ENCODE data around the gene COX10.
"Not testable (repeated sequence)": the region's sequence is repeated elsewhere in the genome, so short reads cannot be mapped to it uniquely, and the experiment has no call there.

The COX10 gene

DNA sequence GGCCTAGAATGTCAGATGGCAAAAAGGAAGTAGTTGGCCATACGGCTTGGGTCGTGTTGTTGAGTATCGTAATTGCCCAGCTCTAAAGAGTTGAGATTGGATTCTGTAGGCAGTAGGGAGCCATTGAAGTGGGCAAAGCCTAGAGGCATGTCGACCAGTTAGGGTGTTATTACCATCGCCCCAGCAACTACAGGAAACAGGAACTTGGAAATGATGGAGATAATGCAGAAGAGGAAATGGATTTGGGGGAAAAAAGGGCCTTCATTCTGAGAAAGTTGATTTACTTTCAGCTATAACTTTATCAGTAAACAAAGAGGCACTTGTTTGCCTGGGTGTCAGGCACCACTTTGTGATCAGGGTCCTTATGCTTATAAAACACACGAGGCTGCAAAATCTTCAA lies 52.6 kb downstream of the COX10 start:
- no peak for DNase-seq (ENCODE audit: low read depth in 2 of 2, low spot score in 1 of 2)

DNA sequence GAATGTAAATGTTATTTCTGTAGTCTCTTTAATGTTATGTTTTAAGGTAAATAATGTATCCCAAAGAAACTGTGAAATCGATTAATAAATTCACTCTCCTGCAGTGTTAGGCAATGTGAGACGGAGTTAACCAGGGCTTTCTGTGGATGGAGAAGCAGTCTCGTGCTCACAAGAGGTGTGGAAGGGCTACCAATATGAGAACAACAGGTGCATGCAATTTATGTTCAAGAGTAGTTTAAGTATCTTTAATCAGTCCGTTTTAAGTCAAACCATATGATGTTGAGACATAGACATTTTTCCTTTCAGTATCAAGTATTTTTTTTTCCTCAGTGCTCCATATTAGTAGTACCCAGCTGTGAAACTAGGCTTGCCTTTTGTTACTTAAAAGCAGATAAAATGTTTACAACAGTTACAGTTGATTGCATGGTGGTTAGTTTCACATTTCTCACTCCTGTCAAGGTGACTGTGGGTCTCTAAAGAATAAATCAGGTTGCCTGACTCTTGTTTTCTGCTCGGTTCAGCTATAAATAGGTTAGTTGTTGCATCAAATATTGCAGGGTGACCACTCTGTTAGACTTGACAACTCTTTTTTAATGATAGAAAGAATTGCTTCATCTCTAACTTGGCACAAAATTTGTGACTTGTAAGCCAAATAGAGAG lies 54.4 kb downstream of the COX10 start:
- DNase-seq (ENCODE audit: low read depth in 2 of 2, low spot score in 1 of 2), result no peak

DNA sequence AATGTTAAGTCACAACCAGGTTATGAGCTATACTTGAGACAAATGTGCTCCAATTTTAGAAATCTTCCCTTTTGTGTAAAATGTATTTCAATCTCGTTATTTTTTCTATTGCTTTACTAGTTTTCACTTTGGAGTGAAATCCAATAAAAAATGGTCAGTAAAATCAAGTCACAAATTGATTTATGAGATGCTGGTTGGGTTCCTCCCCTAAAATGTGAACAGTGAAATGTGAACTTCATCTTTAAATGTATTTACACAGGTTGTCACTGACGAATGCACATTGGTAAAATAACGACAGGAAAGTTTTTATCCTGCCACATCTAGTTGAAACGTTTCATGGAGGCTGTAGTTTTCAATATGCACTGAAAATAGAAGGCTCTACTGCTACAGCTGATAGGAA lies 55.5 kb downstream of the COX10 start:
- no peak for DNase-seq (ENCODE audit: low read depth in 2 of 2, low spot score in 1 of 2)

DNA sequence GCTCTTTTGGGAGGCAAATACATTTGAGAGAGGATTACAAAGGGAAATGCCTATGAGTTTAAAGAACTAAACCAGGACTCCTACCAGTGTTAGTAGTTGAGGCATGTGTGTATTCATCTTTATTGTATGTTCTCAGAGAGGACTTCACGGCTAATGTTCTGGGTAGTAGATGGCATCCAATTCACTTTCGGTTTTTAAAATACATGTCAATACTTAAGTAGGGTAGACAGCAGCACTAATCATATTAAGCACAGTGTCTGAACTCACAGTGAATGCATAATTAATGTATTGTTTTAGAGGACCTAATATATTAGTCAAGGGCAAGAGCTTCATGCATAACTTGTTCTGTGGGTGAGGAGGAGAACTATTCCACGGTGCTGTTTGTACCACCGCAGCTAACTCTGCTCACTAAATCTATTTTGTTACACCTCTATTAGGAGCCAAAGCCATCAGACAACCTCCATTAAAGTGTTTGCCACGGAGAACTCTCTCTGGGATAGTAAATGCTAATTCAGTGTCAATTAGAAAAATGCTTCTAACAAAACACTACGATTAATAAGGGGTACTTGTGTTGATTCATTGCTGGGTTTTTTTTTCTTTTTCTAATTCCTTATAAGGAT lies 56.3 kb downstream of the COX10 start:
- no peak for DNase-seq (ENCODE audit: low read depth in 2 of 2, low spot score in 1 of 2)

DNA sequence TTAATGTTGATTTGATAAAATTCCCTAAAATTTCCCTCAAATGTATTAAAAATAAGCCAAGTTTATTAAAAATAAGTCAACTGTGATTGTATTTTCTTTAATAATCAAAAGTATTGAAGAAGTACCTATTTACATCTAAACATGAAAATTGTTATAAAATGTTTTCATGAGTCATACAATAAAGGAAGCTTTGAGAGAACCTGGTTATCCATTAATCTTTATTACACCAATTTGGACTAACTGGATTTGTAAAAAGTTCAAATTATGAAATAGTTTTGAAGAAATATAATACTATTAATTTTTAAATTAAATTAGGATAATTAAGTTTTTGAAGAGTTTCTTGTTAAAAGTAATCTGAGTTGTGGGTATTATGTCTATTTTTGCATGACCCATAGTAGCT lies 63.8 kb downstream of the COX10 start:
- DNase-seq (ENCODE audit: low read depth in 2 of 2, low spot score in 1 of 2), result no peak

DNA sequence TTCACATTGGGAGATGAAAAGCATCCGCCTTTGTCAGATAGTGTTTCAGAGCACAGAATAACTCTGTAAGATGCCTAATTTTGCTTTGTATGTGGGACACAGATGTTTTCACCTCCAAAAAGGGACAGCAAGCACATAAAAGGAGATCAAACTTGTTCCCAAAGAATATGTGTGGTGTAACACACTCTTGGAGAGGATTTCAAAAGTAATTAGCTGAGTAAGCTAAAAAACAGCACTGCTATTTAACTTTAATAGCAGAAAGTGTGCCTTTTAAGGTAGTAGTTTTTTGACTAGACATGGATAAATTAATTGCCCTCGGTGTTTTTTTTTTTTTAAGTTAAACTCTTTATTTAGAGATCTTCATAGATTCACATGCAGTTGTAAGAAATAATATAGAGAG lies 65.2 kb downstream of the COX10 start:
- no peak for DNase-seq (ENCODE audit: low read depth in 2 of 2, low spot score in 1 of 2)

DNA sequence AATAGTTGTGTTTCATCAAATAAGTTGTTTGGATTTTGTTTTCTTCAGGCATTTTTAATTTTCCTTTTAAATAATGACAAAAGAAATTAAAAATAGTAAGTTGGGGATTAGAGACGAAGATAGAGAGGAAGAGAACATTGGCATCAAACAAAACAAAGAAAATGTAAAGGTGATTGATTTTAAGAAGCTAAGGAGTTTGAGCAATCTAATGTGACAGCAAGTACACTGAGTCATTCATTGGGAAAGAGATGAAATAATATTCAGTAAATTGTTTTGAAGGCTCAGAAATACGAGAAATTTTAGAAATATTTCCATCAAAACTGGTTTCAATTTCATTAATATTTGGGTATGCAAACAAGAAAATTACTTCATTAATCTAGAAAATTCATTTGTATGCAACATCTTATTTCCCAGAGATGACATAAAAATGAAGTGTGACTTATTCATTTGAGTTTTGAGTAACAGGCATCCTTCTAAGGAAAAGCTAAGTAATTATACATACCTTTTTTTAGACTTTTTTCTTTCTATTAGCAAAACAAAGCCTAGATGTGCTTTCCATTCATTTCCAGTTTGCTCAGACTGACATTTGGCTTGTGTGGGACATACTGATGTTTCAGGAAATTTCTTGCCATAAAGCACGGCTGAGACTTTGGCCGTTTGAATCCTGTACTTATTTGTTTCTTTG lies 66.7 kb downstream of the COX10 start:
- DNase-seq (ENCODE audit: low read depth in 2 of 2, low spot score in 1 of 2), result no peak

DNA sequence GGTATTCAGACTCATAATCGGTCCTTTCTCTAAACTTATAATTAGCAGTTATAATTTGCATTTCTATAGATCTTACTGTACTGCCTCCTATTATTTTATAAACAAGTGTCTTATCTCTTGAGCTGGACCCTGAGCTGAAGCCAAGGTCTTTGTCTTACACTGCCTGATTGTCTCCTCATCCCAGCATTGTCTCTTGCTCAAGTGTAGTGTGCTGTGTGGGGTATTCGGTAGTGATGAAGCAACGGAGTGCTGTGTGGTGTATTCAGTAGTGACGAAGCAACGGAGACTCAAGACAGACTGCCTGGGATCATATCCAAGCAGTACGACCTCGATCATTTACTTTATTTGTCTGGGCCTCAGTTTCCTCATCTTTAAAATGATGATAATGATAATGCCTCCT lies 69.3 kb downstream of the COX10 start:
- no peak for DNase-seq (ENCODE audit: low read depth in 2 of 2, low spot score in 1 of 2)

DNA sequence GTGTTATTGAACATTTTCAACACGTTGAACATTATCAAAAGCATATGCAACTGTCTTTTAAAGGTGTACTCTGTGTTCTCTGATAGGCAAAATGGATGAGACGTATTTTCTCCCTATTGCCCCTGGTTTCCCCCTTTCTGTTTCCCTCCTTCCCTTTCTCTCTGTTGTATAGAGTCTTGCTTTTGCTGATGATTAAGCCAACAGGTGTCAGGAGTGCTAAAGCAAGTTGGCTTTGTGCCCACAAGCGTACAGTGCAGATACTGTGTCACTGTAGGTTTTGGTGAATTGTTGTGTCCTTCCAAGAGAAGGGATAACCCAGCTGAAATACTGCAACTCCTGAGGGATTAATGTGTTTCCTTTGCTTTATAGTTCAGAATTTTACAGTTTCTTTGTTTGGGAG lies 74.4 kb downstream of the COX10 start:
- no peak for DNase-seq (ENCODE audit: low read depth in 2 of 2, low spot score in 1 of 2)

DNA sequence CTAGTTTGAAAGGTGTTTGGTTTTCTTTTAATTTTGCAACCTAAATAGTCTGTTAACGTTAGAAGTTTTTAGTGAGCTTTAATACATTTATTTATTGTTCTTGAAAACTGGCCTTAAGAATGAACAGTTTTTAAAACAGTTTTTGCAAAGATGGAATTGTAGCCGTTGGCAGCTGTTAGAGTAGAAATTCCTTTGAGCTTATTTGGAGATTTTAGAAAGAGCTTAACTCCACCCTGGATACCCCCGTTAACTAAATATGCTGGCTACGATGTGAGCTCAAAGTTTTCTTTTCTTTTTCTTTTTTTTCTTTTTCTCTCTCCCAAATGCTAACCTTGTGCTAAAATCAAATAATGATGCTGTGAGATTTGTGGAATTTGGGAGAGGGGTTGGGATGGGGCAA lies 75.2 kb downstream of the COX10 start:
- no peak for DNase-seq (ENCODE audit: low read depth in 2 of 2, low spot score in 1 of 2)

DNA sequence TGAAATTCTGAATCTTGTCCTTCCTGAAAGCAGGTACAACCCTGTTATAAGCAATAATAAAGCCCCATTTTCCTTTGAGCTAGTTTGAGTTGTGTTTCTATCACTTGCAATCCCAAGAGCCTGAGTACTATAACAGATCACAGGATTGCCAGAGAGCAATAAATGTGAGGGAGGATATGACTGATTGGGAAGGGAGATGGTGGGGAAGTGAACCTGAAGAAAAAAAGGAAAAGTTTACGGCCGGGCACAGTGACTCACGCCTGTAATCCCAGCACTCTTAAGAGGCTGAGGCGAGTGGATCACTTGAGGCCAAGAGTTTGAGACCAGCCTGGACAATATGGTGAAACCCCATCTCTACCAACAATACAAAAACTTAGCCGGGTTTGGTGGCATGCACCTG lies 80.4 kb downstream of the COX10 start:
- no peak for DNase-seq (ENCODE audit: low read depth in 2 of 2, low spot score in 1 of 2)

- DNase-seq (ENCODE audit: low read depth in 2 of 2, low spot score in 1 of 2), result no peak
These were observed 81.3 kb downstream of the COX10 start for GRCh38 chr17:14150619-14151018.

DNA sequence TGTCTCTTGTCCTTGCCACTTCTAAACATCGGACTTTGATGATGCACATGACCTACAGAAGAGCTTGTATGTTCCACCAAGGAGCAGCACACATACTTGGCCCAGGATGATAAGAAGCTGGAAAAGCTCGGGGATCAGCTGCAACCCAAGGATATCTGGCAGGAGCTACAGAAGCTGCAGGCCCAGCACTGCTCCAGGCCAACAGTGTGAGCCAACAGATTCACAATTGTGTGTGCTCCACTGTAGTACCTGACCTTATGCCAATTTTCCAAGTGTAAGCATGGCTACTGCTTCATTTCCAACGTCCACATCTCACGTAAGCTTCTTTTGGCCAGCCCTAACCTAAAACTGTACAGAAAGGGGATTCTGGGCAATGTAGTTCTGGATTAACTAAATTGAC lies 83.4 kb downstream of the COX10 start:
- no peak for DNase-seq (ENCODE audit: low read depth in 2 of 2, low spot score in 1 of 2)

GRCh38 chr17:14153374-14153773 lies 84.1 kb downstream of the COX10 start:
- no peak for DNase-seq (ENCODE audit: low read depth in 2 of 2, low spot score in 1 of 2)

DNA sequence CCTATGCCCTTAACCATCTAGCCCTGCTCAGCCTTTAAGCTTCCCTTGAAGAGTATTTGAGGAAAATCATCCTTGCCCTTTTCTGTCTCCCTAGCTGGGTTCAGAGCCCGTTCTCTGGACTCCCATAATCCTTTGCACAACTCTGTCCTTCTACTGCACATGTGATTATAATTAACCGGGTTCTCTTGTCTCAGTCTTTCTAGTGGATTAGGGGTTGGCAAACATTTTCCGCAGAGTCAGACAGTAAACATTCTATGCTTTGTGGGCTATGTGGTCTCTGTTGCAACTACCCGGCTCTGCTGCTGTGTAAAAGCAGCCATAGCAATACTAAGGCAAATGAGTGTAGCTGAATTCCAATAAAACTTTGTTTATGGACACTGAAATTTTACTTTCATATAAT lies 87.4 kb downstream of the COX10 start:
- DNase-seq (ENCODE audit: low read depth in 2 of 2, low spot score in 1 of 2), result no peak

DNA sequence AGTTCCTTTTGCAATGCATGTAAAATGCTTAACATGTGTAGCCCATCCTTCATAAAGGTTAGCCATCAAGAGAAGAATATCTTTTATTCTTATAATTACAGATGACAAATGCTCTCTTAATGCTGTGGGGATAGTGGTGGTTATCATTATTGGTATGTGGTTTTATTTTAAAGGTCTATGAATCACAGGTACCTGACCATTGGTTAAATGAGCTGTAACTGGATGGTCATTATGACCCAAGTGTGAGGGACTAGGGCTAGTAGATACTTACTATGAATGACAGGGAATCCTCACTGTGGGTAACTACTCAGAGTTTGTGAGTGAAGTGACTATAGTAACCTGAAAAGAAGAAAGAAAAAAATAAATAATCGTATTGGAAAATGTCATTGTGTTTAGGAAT lies 88.5 kb downstream of the COX10 start:
- DNase-seq (ENCODE audit: low read depth in 2 of 2, low spot score in 1 of 2), result no peak

DNA sequence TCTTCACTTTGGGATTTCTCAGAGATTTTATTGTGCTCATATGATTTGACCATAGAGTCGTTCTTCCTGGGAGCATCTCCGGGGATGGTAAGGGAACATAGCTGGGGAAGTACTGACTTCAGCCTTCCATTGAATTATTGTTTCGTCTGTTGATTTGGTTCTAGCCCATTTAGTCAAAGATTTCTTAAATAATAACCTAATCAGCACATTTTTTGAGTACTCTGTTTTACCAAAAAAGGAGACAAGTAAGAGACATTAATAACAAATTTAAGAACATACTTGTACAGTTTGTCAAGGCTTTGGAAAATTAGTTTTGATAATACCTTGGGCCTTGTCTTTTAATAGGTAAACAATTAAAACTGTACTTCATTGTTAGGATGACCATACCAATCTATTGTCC lies 89.4 kb downstream of the COX10 start:
- DNase-seq (ENCODE audit: low read depth in 2 of 2, low spot score in 1 of 2), result no peak

- no peak for DNase-seq (ENCODE audit: low read depth in 2 of 2, low spot score in 1 of 2)
These were observed 92.1 kb downstream of the COX10 start for GRCh38 chr17:14161419-14161818.

DNA sequence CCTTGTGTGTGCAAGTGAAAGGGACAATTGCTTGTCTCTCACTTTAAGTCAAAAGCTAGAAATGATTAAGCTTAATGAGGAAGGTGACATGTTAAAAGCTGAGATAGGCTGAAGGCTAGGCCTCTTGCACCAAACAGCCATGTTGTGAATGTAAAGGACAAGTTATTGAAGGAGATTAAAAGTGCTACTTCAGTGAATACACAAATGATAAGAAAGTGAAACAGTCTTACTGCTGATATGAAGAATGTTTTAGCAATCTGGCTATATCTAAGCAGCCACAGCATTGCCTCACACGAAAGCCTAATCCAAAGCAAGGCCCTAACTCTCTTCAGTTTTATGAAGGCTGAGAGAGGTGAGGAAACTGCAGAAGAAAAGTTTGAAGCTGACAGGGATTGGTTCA lies 96.3 kb downstream of the COX10 start:
- DNase-seq (ENCODE audit: low read depth in 2 of 2, low spot score in 1 of 2), result no peak

GRCh38 chr17:14167831-14168230 lies 98.5 kb downstream of the COX10 start:
- not testable (repeated sequence) for DNase-seq (ENCODE audit: low read depth in 2 of 2, low spot score in 1 of 2)

DNA sequence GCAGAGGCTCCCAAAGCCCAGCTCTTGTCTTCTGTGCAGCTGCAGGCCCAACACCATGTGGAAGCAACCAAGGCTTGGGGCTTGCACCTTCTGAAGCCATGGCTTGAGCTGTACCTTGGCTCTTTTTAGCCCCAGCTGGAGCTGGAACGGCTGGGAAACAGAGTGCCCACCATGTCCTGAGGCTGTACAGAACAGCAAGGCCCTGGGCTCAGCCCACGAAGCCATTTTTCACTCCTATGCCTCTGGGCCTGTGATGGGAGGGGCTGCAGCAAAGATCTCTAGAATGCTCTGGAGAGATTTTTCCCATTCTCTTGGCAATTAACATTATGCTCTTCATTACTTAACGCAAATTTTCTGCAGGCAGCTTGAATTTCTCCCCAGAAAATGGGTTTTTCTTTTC lies 99.3 kb downstream of the COX10 start:
- no peak for DNase-seq (ENCODE audit: low read depth in 2 of 2, low spot score in 1 of 2)

GRCh38 chr17:14169287-14169686 lies 100.0 kb downstream of the COX10 start:
- DNase-seq (ENCODE audit: low read depth in 2 of 2, low spot score in 1 of 2), result no peak

GRCh38 chr17:14169901-14170300 lies 100.6 kb downstream of the COX10 start:
- no peak for DNase-seq (ENCODE audit: low read depth in 2 of 2, low spot score in 1 of 2)
